Right lobe of liver (tissue), 6 donors: ENCODE results near the gene SLC44A1. TPM values are rescaled to one million over a fixed set of nuclear protein-coding genes. Genes with fewer than 3 reads are reported as not detected.
A peak's percentile ranks its signal among the peaks of the same experiment; 100 is the strongest.

Source experiments
- ATAC-seq, 4 donors: fragments of 200-7000 bp; cut with Tn5 transposase; one replicate each; pipeline ENCODE4 v1.9.1; 2020; ENCODE audit warnings: mild to moderate bottlenecking in 4 of 4, moderate library complexity in 4 of 4
- DNase-seq, 3 donors: peaks; one replicate each; pipeline ENCODE4 v3.0.0-alpha.2; 2020
- H3K27ac ChIP-seq, 3 donors: fragments of 200-600 bp; one replicate each; pipeline ENCODE4 v1.8.0; 2022
- H3K27me3 ChIP-seq, 2 donors: fragments of 200-600 bp; one replicate each; pipeline ENCODE4 v1.8.0; 2022
- H3K36me3 ChIP-seq, 4 donors: fragments of 200-600 bp; sonication (generic) in 1 of 4; one replicate each; pipeline versions ENCODE4 v1.5.1 to v1.8.0; 2017 to 2022; ENCODE audit warnings: control low read depth in 1 of 4
- H3K4me1 ChIP-seq, 4 donors: fragments of 200-600 bp; sonication (generic) in 1 of 4; one replicate each; pipeline versions ENCODE4 v1.5.1 to v1.8.0; 2017 to 2022; ENCODE audit warnings: control low read depth in 1 of 4
- H3K4me3 ChIP-seq, 3 donors: fragments of 200-600 bp; one replicate each; pipeline ENCODE4 v1.8.0; 2022
- H3K9me3 ChIP-seq, 4 donors: fragments of 200-600 bp; sonication (generic) in 1 of 4; one replicate each; pipeline versions ENCODE4 v1.5.1 to v1.8.0; 2017 to 2022; ENCODE audit warnings: control low read depth in 1 of 4
- POLR2A ChIP-seq: fragments of 450-650 bp; IDR thresholded peaks from one replicate; pipeline ENCODE4 v1.6.1; 2017; ENCODE audit warnings: antibody characterized with exemption, mild to moderate bottlenecking
- WGBS: methylation state at CpG from one replicate; pipeline ENCODE4 v1.1.6; 2018; ENCODE audit warnings: low coverage, low lambda C conversion rate; ENCODE audit not compliant: insufficient coverage; ENCODE audit errors: missing lambda C conversion rate; 5-methylcytosine and 5-hydroxymethylcytosine counted together
- intact Hi-C, 2 donors: fragments of 100-400 bp; cut with DNase I; formaldehyde crosslinking; loops; one replicate each; pipeline versions ENCODE4 v1.11.2 to v1.14.1; 2022
- total RNA-seq, 6 experiments: library from RNA; depleted of rRNA in 2 of 6; stranded (reverse); fragments of >200 nt in 2 of 6; fragmentation: NEBNext Ultra II Directional in 3 of 6; extraction: Animal tissue kit (Norgen Biotek cat#: 25700) in 3 of 6; gene quantifications; one replicate each; pipeline versions ENCODE4 v1.1.0 to v1.2.4, GENCODE V29; 2016 to 2023
- TF ChIP-seq, protein P1 (sequence below), 4 donors: fragments of 200-600 bp in 3 of 4; fragments of 450-650 bp in 1 of 4; IDR thresholded peaks; one replicate each; pipeline versions ENCODE4 v1.5.1 to v1.8.0; 2016 to 2022; ENCODE audit warnings: antibody characterized with exemption in 4 of 4, mild to moderate bottlenecking in 2 of 4
- donor health status: DM: no; HTN: yes; CAD: no.
- donor health status: DM: no; HTN: no; CAD: no.
- donor health status: DM: no; HTN: no; CAD: no.
- donor health status: DM: no; HTN: yes; CAD: no.
- donor health status: DM: no; HTN: yes; CAD: no.

Gene SLC44A1
- total RNA-seq, 6 experiments from 2014 or later = 44.7 to 73.2 (median 50.1) TPM

- ATAC-seq (no peak), DNase-seq (no peak)
- Histone ChIP-seq H3K27me3 (no peaks in the 10 kb centered on the region), H3K27ac (no peak overlapping the region), H3K4me1 (peaks cover 0 to 25% (median 10%) of the 10 kb centered on the region in 4 donors), H3K9me3 (no peaks in the 10 kb centered on the region), H3K36me3 (no peaks in the 10 kb centered on the region), H3K4me3 (no peak overlapping the region)
- TF ChIP-seq POLR2A = no peak
- TF ChIP-seq, protein P1, sequence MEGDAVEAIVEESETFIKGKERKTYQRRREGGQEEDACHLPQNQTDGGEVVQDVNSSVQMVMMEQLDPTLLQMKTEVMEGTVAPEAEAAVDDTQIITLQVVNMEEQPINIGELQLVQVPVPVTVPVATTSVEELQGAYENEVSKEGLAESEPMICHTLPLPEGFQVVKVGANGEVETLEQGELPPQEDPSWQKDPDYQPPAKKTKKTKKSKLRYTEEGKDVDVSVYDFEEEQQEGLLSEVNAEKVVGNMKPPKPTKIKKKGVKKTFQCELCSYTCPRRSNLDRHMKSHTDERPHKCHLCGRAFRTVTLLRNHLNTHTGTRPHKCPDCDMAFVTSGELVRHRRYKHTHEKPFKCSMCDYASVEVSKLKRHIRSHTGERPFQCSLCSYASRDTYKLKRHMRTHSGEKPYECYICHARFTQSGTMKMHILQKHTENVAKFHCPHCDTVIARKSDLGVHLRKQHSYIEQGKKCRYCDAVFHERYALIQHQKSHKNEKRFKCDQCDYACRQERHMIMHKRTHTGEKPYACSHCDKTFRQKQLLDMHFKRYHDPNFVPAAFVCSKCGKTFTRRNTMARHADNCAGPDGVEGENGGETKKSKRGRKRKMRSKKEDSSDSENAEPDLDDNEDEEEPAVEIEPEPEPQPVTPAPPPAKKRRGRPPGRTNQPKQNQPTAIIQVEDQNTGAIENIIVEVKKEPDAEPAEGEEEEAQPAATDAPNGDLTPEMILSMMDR (IDR thresholded peaks at IDR 0.05) = no peak
- intact Hi-C loops = no loop called here
- WGBS = 45% methylated on average over 5 of the region's 5 CpGs
Observed at GRCh38 chr9:105243015-105243686, 1.3 kb upstream of the SLC44A1 start.

DNA sequence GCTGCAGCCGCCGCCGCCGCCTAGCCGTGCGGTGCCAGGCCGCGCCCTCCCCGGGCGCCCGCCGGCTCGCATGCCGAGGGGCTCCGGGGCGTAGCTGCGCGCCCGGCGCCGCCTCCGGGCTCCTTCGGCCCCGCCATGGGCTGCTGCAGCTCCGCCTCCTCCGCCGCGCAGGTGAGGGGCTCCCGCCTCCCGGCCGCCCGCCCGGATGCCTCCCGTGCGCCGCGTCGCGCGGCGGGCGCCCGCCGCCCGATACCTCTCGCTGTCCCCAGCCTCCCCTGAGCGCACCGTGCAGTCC is 230 bp downstream of the SLC44A1 start:
- Histone ChIP-seq H3K27me3 (no peaks in the 10 kb centered on the region), H3K9me3 (no peaks in the 10 kb centered on the region), H3K27ac (peak overlapping the region; percentile 79 to 89 (median 87)), H3K4me1 (peaks cover 0 to 27% (median 8%) of the 10 kb centered on the region in 4 donors), H3K4me3 (peak overlapping the region; percentile 68 to 81 (median 72)), H3K36me3 (no peaks in the 10 kb centered on the region)
- TF ChIP-seq, protein P1 (IDR thresholded peaks at IDR 0.05) = no peak
- TF ChIP-seq POLR2A = no peak
- intact Hi-C loops = no loop called here
- 0% methylated on average over 7 of the region's 48 CpGs for WGBS
- ATAC-seq (peak in 1 of 4 donors; percentile 4), DNase-seq (no peak)

GRCh38 chr9:105245029-105245890 is 809 bp downstream of the SLC44A1 start:
- intact Hi-C loops = no loop called here
- no peaks in the 10 kb centered on the region for H3K36me3 ChIP-seq
- ATAC-seq (peak; percentile 43 to 50 (median 44)), DNase-seq (peak; percentile 66 to 76 (median 70))
- H3K4me1 ChIP-seq = peaks cover 0 to 28% (median 8%) of the 10 kb centered on the region in 4 donors
- H3K27ac ChIP-seq = peak overlapping the region; percentile 79 to 89 (median 87)
- no peaks in the 10 kb centered on the region for H3K9me3 ChIP-seq
- H3K27me3 ChIP-seq = no peaks in the 10 kb centered on the region
- WGBS = 1% methylated on average over 40 of the region's 57 CpGs
- H3K4me3 ChIP-seq = peak overlapping the region; percentile 68 to 81 (median 72)
- TF ChIP-seq POLR2A = peak; percentile 44
- TF ChIP-seq, protein P1 (IDR thresholded peaks at IDR 0.05) = peak; percentile 17 to 28 (median 22)

GRCh38 chr9:105245891-105246161 is 1.4 kb downstream of the SLC44A1 start:
- Histone ChIP-seq H3K27ac (peak overlapping the region; percentile 79 to 89 (median 87)), H3K4me1 (peaks cover 0 to 34% (median 8%) of the 10 kb centered on the region in 4 donors), H3K36me3 (no peaks in the 10 kb centered on the region), H3K27me3 (no peaks in the 10 kb centered on the region), H3K4me3 (peak overlapping the region; percentile 68 to 81 (median 72)), H3K9me3 (no peaks in the 10 kb centered on the region)
- no peak for TF ChIP-seq POLR2A
- TF ChIP-seq, protein P1 (IDR thresholded peaks at IDR 0.05) = no peak
- DNase-seq = no peak
- 7% methylated on average over 4 of the region's 4 CpGs for WGBS
- no peak for ATAC-seq
- intact Hi-C loops = no loop called here
